DMS153 treated with DMSO at 0.1 percent for 48 hours (cell line): Measurements from ENCODE around the gene CFAP161.

Experiments
- DNase-seq: peaks from one replicate; lab custom pipeline; 2025; ENCODE audit not compliant: unreplicated experiment; lab: John Stamatoyannopoulos, UW

CFAP161 gene

GRCh38 chr15:81182031-81182755 is 48.1 kb downstream of the CFAP161 start:
- DNase-seq = no peak

GRCh38 chr15:81182756-81183438 is 48.8 kb downstream of the CFAP161 start:
- DNase-seq = no peak

GRCh38 chr15:81183439-81183775 is 49.3 kb downstream of the CFAP161 start:
- no peak for DNase-seq

- no peak for DNase-seq
These were observed 50.1 kb downstream of the CFAP161 start for GRCh38 chr15:81184188-81184587.

GRCh38 chr15:81185631-81186295 is 51.7 kb downstream of the CFAP161 start:
- DNase-seq = no peak

GRCh38 chr15:81188354-81188753 is 54.3 kb downstream of the CFAP161 start:
- no peak for DNase-seq

GRCh38 chr15:81189583-81190283 is 55.7 kb downstream of the CFAP161 start:
- DNase-seq = no peak

GRCh38 chr15:81190922-81191507 is 56.9 kb downstream of the CFAP161 start:
- no peak for DNase-seq

- DNase-seq = no peak
These were observed 57.6 kb downstream of the CFAP161 start for GRCh38 chr15:81191701-81192100.

GRCh38 chr15:81194723-81195122 is 60.7 kb downstream of the CFAP161 start:
- DNase-seq = no peak

- DNase-seq = no peak
These were observed 61.3 kb downstream of the CFAP161 start for GRCh38 chr15:81195339-81195864.

- DNase-seq = no peak
These were observed 62.6 kb downstream of the CFAP161 start, which contains the start of gene IL16 for GRCh38 chr15:81196576-81197254. TSS of gene IL16 (plus strand) at chr15:81196879. CDS start at chr15:81225400, 28,521 bp downstream.

- no peak for DNase-seq
These were observed 63.2 kb downstream of the CFAP161 start for GRCh38 chr15:81197255-81197630.

GRCh38 chr15:81197688-81198281 is 63.7 kb downstream of the CFAP161 start:
- no peak for DNase-seq
